Bronchial epithelial cell (primary cell): ENCODE measurements around the gene RCCD1. TPM values are rescaled to one million over a fixed set of nuclear protein-coding genes. Genes with fewer than 3 reads are reported as not detected.

Source experiments
- DNase-seq: peaks from one replicate; pipeline ENCODE4 v3.0.0-alpha.2; 2010; ENCODE audit warnings: low read depth
- FAIRE-seq: peaks from 2 replicates; lab custom pipeline; 2011; peaks lifted over from hg19 to GRCh38; lab: Jason Lieb, UNC
- H3K27me3 ChIP-seq: 2 replicates; pipeline ENCODE4 v1.5.1; 2011; ENCODE audit warnings: low read length; ENCODE audit not compliant: control insufficient read depth, insufficient read depth
- H3K36me3 ChIP-seq: 2 replicates; pipeline ENCODE4 v1.5.1; 2011; ENCODE audit warnings: low read length; ENCODE audit not compliant: control insufficient read depth, insufficient read depth
- H3K4me3 ChIP-seq: 2 replicates; pipeline ENCODE4 v1.5.1; 2011; ENCODE audit warnings: mild to moderate bottlenecking, low read depth, low read length, control low read depth
- total RNA-seq: library from RNA; depleted of rRNA; stranded (reverse); fragments of >200 nt; gene quantifications from 2 replicates; pipeline ENCODE4 v1.2.1, GENCODE V29; 2014
- TF ChIP-seq, protein P1 (sequence below): IDR thresholded peaks from 2 replicates; pipeline ENCODE4 v1.5.1; 2011; ENCODE audit warnings: mild to moderate bottlenecking, moderate library complexity, low read length, control low read depth, inconsistent platforms; ENCODE audit not compliant: insufficient read depth, severe bottlenecking

Gene RCCD1
- total RNA-seq, 1 donor from 2014 or later, result 11.6 TPM

DNA sequence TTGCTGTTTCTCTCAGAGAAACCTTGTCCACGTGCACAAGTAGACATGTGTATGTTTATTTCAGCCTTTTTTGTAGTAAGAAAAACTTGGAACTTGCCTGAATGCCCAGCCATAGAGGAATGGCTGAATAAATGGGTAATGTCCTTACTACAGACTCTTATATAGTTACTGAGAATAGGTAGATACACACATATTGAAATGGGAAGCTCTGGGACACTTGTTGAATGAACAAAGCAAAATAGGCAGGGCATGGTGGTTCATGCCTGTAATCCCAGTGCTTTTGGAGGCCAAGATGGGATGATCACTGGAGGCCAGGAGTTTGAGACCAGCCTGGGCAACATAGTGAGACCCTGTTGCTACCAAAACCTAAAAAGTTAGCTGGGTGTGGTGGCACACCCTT, 17.9 kb upstream of the RCCD1 start:
- no peak for FAIRE-seq
- no peak for DNase-seq
- Histone ChIP-seq H3K4me3 (no peak overlapping the region), H3K36me3 (peaks cover 24% of the 10 kb centered on the region), H3K27me3 (no peaks in the 10 kb centered on the region)
- TF ChIP-seq, protein P1, sequence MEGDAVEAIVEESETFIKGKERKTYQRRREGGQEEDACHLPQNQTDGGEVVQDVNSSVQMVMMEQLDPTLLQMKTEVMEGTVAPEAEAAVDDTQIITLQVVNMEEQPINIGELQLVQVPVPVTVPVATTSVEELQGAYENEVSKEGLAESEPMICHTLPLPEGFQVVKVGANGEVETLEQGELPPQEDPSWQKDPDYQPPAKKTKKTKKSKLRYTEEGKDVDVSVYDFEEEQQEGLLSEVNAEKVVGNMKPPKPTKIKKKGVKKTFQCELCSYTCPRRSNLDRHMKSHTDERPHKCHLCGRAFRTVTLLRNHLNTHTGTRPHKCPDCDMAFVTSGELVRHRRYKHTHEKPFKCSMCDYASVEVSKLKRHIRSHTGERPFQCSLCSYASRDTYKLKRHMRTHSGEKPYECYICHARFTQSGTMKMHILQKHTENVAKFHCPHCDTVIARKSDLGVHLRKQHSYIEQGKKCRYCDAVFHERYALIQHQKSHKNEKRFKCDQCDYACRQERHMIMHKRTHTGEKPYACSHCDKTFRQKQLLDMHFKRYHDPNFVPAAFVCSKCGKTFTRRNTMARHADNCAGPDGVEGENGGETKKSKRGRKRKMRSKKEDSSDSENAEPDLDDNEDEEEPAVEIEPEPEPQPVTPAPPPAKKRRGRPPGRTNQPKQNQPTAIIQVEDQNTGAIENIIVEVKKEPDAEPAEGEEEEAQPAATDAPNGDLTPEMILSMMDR, result no peak

GRCh38 chr15:90938261-90938660, 16.4 kb upstream of the RCCD1 start:
- peaks cover 35% of the 10 kb centered on the region for H3K36me3 ChIP-seq
- no peak overlapping the region for H3K4me3 ChIP-seq
- TF ChIP-seq, protein P1, result no peak
- FAIRE-seq (no peak), DNase-seq (no peak)
- H3K27me3 ChIP-seq, result no peaks in the 10 kb centered on the region

GRCh38 chr15:90939756-90940155, 14.9 kb upstream of the RCCD1 start:
- Histone ChIP-seq H3K27me3 (no peaks in the 10 kb centered on the region), H3K4me3 (no peak overlapping the region), H3K36me3 (peaks cover 42% of the 10 kb centered on the region)
- FAIRE-seq, result no peak
- TF ChIP-seq, protein P1, result no peak
- no peak for DNase-seq

- no peak for FAIRE-seq
- no peak for DNase-seq
- TF ChIP-seq, protein P1, result no peak
- Histone ChIP-seq H3K36me3 (peaks cover 45% of the 10 kb centered on the region), H3K27me3 (no peaks in the 10 kb centered on the region), H3K4me3 (no peak overlapping the region)
Measured at GRCh38 chr15:90941038-90941437, 13.6 kb upstream of the RCCD1 start.

DNA sequence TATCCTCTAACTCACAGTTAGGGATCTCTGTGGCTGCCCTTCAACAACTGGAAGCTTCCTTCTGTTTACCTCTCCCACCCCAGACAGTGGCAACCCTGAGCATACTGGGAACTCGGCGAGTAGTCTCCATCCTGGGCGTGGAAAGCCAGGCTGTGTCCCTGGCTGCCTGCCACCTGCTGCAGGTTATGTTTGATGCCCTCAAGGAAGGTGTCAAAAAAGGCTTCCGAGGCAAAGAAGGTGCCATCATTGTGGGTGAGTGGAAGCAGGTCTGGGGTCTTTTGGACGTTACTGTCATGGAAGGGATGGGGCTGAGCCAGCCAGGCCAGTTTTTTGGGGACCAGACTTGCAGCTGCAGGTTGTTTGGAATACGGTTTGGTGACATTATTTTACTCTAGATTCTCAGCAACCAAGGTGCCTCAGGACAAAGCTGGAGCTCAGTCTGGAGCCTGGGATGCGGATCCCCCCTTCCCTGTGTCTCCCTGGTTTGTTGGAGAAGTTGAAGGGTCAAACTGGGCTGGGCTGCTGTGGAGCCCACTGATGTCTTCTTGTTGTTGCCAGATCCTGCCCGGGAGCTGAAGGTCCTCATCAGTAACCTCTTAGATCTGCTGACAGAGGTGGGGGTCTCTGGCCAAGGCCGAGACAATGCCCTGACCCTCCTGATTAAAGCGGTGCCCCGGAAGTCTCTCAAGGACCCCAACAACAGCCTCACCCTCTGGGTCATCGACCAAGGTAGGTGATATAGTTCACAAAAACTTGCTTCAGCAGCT, 12.1 kb upstream of the RCCD1 start:
- no peak for FAIRE-seq
- no peak overlapping the region for H3K4me3 ChIP-seq
- TF ChIP-seq, protein P1, result no peak
- peaks cover 48% of the 10 kb centered on the region for H3K36me3 ChIP-seq
- DNase-seq, result no peak
- no peaks in the 10 kb centered on the region for H3K27me3 ChIP-seq

DNA sequence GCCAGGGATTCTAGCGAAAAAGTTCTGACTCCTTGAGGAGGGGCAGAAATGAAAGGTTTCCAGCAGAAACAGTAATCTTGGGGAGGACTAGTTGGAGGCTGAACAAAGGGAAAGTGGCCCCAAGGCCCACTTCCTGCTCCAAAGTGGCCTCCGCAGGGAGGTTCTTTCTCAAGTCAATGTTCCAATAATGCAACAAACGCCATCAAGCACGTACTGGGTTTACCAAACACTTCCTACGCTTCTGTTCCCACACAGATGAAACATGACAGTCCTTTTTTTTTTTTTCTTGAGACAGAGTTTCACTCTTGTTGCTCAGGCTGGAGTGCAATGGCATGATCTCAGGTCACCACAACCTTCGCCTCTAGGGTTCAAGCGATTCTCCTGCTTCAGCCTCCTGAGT, 9.6 kb upstream of the RCCD1 start:
- TF ChIP-seq, protein P1, result no peak
- Histone ChIP-seq H3K4me3 (no peak overlapping the region), H3K36me3 (peaks cover 48% of the 10 kb centered on the region), H3K27me3 (no peaks in the 10 kb centered on the region)
- no peak for FAIRE-seq
- DNase-seq, result no peak
